Measurements from ENCODE around the gene WASHC4.

GRCh38 chr12:105100207-105100985 lies 7.1 kb upstream of the WASHC4 start:
- TF ChIP-seq, protein P1, sequence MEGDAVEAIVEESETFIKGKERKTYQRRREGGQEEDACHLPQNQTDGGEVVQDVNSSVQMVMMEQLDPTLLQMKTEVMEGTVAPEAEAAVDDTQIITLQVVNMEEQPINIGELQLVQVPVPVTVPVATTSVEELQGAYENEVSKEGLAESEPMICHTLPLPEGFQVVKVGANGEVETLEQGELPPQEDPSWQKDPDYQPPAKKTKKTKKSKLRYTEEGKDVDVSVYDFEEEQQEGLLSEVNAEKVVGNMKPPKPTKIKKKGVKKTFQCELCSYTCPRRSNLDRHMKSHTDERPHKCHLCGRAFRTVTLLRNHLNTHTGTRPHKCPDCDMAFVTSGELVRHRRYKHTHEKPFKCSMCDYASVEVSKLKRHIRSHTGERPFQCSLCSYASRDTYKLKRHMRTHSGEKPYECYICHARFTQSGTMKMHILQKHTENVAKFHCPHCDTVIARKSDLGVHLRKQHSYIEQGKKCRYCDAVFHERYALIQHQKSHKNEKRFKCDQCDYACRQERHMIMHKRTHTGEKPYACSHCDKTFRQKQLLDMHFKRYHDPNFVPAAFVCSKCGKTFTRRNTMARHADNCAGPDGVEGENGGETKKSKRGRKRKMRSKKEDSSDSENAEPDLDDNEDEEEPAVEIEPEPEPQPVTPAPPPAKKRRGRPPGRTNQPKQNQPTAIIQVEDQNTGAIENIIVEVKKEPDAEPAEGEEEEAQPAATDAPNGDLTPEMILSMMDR (IDR thresholded peaks at IDR 0.05): no peak
- no peak for TF ChIP-seq POLR2A (IDR thresholded peaks at IDR 0.05)
